Heart left ventricle (tissue), 16 donors: ENCODE results near the gene CCDC169. TPM values are rescaled to one million over a fixed set of nuclear protein-coding genes. Genes with fewer than 3 reads are reported as not detected.

Source experiments
- ATAC-seq, 4 donors: fragments of 200-7000 bp; cut with Tn5 transposase; one replicate each; pipeline ENCODE4 v1.9.1; 2020 to 2022; ENCODE audit warnings: moderate library complexity in 4 of 4, mild to moderate bottlenecking in 3 of 4, moderate number of reproducible peaks in 1 of 4
- DNase-seq, 5 donors: peaks; one replicate each; pipeline ENCODE4 v3.0.0-alpha.2; 2020
- H3K27ac ChIP-seq, 12 donors: fragments of 200-600 bp; sonication (generic) in 4 of 12; one replicate each; pipeline versions ENCODE4 v1.5.0 to v1.8.0; 2016 to 2022; ENCODE audit warnings: mild to moderate bottlenecking in 2 of 12
- H3K27me3 ChIP-seq, 9 donors: fragments of 200-600 bp; sonication (generic) in 2 of 9; one replicate each; pipeline versions ENCODE4 v1.5.1 to v1.8.0; 2016 to 2022; ENCODE audit warnings: mild to moderate bottlenecking in 3 of 9
- H3K36me3 ChIP-seq, 9 donors: fragments of 200-600 bp; sonication (generic) in 2 of 9; one replicate each; pipeline versions ENCODE4 v1.5.0 to v1.8.0; 2018 to 2022; ENCODE audit warnings: mild to moderate bottlenecking in 2 of 9
- H3K4me1 ChIP-seq, 12 donors: fragments of 200-600 bp; sonication (generic) in 4 of 12; one replicate each; pipeline versions ENCODE4 v1.5.0 to v1.8.0; 2016 to 2022; ENCODE audit warnings: mild to moderate bottlenecking in 3 of 12
- H3K4me3 ChIP-seq, 12 donors: fragments of 200-600 bp; sonication (generic) in 4 of 12; one replicate each; pipeline versions ENCODE4 v1.5.0 to v1.8.0; 2017 to 2022; ENCODE audit warnings: mild to moderate bottlenecking in 9 of 12, moderate library complexity in 4 of 12
- H3K9me3 ChIP-seq, 12 donors: fragments of 200-600 bp; sonication (generic) in 4 of 12; one replicate each; pipeline versions ENCODE4 v1.5.0 to v1.8.0; 2016 to 2022; ENCODE audit warnings: mild to moderate bottlenecking in 1 of 12
- POLR2A ChIP-seq, 2 donors: fragments of 450-650 bp; IDR thresholded peaks; one replicate each; pipeline ENCODE4 v1.6.1; 2017; ENCODE audit warnings: antibody characterized with exemption in 2 of 2, mild to moderate bottlenecking in 2 of 2, moderate library complexity in 2 of 2
- WGBS, 4 donors: extraction: QIAGEN DNeasy Blood & Tissue Kit in 2 of 4; methylation state at CpG; one replicate each; pipeline versions ENCODE4 v1.1.5 to v1.1.7; 2013 to 2018; 5-methylcytosine and 5-hydroxymethylcytosine counted together
- intact Hi-C, 10 donors: fragments of 100-400 bp; cut with DNase I; formaldehyde crosslinking; loops; one replicate each; pipeline versions ENCODE4 v1.11.1 to v1.14.2; 2022
- polyA plus RNA-seq, 2 donors: library from polyadenylated mRNA; stranded (reverse); fragments of 200-250 nt; gene quantifications; one replicate each; pipeline ENCODE4 v1.2.3, GENCODE V29; 2013
- total RNA-seq, 9 donors: library from RNA; depleted of rRNA in 2 of 9; stranded (reverse); fragments of >200 nt in 2 of 9; fragmentation: NEBNext Ultra II Directional in 3 of 9; extraction: Animal tissue kit (Norgen Biotek cat#: 25700) in 3 of 9; gene quantifications; one replicate each; pipeline versions ENCODE4 v1.1.0 to v1.2.4, GENCODE V29; 2016 to 2023
- TF ChIP-seq, protein P1 (sequence below), 12 donors: fragments of 200-600 bp; sonication (generic) in 4 of 12; IDR thresholded peaks; one replicate each; pipeline versions ENCODE4 v1.5.0 to v1.8.0; 2018 to 2022; ENCODE audit warnings: antibody characterized with exemption in 12 of 12, mild to moderate bottlenecking in 5 of 12
- donor health status: ischemic (EF 13 %, LVEDD 7.1; RV severe dilation, severe dysfunction).
- donor health status: healthy with polysubstance abuse.
- donor health status: DM: no; HTN: yes; CAD: no.
- donor health status: DM: no; HTN: no; CAD: no.
- donor health status: ischemic (EF 25% LVEDD 6.9; RV normal size, moderate dysfunction).
- donor health status: ischemic (EF 25% LVEDD 5.7; RV mildly dilated, moderate dysfunction).
- donor health status: healthy.
- donor health status: DM: yes; HTN: yes; CAD: no.
- donor health status: ischemic (EF 35%, LVEDD 5.7; RV mildly dilated, moderate dysfunction).
- donor health status: nonischemic (EF 11% LVEDD 7.7; RV severe dilation, severe dysfunction).
- donor health status: DM: yes; HTN: yes; CAD: no.
- donor health status: PGD.
- donor health status: ischemic (EF 29% LVEDD 5.4; RV normal size, mild dysfunction).
- donor health status: nonischemic (EF 23%, LVEDD 6.1; RV moderate dilation, normal function).

CCDC169 gene
- total and polyA plus RNA-seq, 11 donors: 0.20 to 5.7 (median 1.4) TPM

DNA sequence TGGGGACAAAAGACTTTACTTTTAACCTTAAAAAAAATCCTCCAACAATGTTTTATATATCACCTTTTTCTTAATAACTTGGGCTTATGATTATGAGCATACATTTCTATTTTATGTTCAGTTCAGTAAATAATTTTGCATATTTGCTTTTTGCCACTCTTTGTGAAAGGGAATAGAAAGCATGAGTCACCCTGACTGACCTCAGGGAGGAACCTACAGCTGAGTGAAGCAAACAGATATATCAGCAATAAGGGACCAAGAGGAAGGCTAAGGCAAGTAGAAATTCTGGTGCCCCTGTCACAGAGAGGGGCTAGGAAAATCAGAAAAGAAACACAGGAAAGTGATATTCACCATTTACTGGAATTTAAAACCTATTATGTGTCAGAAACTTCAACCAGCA lies 46.1 kb downstream of the CCDC169 start:
- Histone ChIP-seq H3K36me3 (no peaks in the 10 kb centered on the region), H3K4me3 (no peak overlapping the region), H3K4me1 (no peaks in the 10 kb centered on the region), H3K9me3 (peaks cover 0 to 12% (median 0%) of the 10 kb centered on the region in 12 donors), H3K27ac (no peak overlapping the region), H3K27me3 (no peaks in the 10 kb centered on the region)
- DNase-seq (no peak), ATAC-seq (no peak)
- TF ChIP-seq, protein P1, sequence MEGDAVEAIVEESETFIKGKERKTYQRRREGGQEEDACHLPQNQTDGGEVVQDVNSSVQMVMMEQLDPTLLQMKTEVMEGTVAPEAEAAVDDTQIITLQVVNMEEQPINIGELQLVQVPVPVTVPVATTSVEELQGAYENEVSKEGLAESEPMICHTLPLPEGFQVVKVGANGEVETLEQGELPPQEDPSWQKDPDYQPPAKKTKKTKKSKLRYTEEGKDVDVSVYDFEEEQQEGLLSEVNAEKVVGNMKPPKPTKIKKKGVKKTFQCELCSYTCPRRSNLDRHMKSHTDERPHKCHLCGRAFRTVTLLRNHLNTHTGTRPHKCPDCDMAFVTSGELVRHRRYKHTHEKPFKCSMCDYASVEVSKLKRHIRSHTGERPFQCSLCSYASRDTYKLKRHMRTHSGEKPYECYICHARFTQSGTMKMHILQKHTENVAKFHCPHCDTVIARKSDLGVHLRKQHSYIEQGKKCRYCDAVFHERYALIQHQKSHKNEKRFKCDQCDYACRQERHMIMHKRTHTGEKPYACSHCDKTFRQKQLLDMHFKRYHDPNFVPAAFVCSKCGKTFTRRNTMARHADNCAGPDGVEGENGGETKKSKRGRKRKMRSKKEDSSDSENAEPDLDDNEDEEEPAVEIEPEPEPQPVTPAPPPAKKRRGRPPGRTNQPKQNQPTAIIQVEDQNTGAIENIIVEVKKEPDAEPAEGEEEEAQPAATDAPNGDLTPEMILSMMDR (IDR thresholded peaks at IDR 0.05): no peak
- TF ChIP-seq POLR2A (IDR thresholded peaks at IDR 0.05): no peak
- intact Hi-C loops: no loop called here

DNA sequence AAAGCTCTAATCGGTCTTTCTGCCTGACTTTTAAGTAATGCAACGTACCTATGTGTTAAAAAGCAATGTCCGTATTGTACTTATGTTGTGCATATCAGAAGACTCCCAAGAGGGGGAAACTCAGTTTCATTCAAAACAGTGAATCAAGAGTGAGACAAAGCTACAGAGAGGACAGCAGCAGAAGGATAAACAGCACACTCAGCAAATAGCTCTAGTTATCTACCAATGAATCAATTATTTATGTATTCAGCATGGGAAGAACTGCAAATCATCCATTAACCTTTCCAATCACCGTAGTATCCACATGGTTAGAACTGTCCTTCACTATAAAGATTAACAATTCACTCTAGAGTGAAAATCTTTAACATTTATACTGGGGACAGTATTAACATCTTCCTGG lies 46.6 kb downstream of the CCDC169 start:
- DNase-seq (no peak), ATAC-seq (no peak)
- intact Hi-C loops: no loop called here
- Histone ChIP-seq H3K27me3 (no peaks in the 10 kb centered on the region), H3K36me3 (no peaks in the 10 kb centered on the region), H3K9me3 (peaks cover 0 to 17% (median 0%) of the 10 kb centered on the region in 12 donors), H3K4me3 (no peak overlapping the region), H3K4me1 (no peaks in the 10 kb centered on the region), H3K27ac (no peak overlapping the region)
- TF ChIP-seq, protein P1 (IDR thresholded peaks at IDR 0.05): no peak
- no peak for TF ChIP-seq POLR2A (IDR thresholded peaks at IDR 0.05)
- WGBS, 4 donors: 85 to 88% (median 87%) methylated on average over 4 of the region's 4 CpGs

DNA sequence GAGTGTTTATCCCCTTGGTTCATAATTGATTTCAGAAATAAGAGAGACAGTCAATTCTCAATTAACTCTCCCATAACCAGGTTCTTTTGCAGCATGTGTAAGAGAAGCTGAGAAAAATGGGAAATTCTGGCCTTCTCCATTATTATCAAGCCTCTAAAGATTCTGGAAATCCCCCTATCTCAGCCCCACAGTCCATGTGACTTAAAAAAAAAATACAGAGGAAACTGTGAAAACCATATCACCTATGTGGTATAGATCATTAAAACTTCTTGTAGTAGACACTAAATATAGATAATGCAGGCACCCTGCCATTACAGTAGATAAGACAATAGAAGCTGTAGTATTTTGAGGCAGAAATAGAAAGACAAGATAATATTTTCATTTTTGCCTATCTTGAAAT lies 48.9 kb downstream of the CCDC169 start:
- Histone ChIP-seq H3K27me3 (no peaks in the 10 kb centered on the region), H3K9me3 (peaks cover 0 to 17% (median 0%) of the 10 kb centered on the region in 12 donors), H3K4me1 (no peaks in the 10 kb centered on the region), H3K27ac (no peak overlapping the region), H3K4me3 (no peak overlapping the region), H3K36me3 (no peaks in the 10 kb centered on the region)
- intact Hi-C loops: no loop called here
- ATAC-seq: no peak
- DNase-seq: no peak
- TF ChIP-seq, protein P1 (IDR thresholded peaks at IDR 0.05): no peak
- no peak for TF ChIP-seq POLR2A (IDR thresholded peaks at IDR 0.05)

DNA sequence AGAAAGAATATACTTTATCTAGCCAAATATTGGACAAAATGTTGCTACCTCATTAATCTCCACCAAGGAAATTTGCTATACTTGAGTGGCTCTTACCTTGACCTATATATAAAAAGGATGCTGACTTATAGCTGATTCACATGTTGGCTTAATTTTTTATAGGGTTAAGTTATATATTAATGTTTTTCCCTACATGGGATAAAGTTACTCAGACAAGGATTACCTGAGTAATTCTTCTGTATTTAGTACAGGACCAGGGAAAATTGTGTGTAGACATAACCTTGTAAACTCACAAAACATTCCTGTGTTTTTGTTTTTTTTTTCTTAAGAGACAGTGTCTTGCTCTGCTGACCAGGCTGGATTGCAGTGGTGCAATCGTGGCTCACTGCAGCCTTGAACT lies 52.6 kb downstream of the CCDC169 start:
- WGBS, 4 donors: 50 to 69% (median 55%) methylated on average over 1 of the region's 1 CpG
- no peaks in the 10 kb centered on the region for H3K36me3 ChIP-seq
- H3K4me3 ChIP-seq: no peak overlapping the region
- H3K4me1 ChIP-seq: no peaks in the 10 kb centered on the region
- TF ChIP-seq, protein P1 (IDR thresholded peaks at IDR 0.05): no peak
- no peak for TF ChIP-seq POLR2A (IDR thresholded peaks at IDR 0.05)
- no peak overlapping the region for H3K27ac ChIP-seq
- intact Hi-C loops: no loop called here
- DNase-seq (no peak), ATAC-seq (no peak)
- peaks cover 0 to 17% (median 0%) of the 10 kb centered on the region in 12 donors for H3K9me3 ChIP-seq
- H3K27me3 ChIP-seq: no peaks in the 10 kb centered on the region
